K562 (cell line): Measurements from ENCODE around the gene RERE. TPM values are rescaled to one million over a fixed set of nuclear protein-coding genes. Genes with fewer than 3 reads are reported as not detected.

ENCODE experiments used
- ATAC-seq: fragments of 200-7000 bp; cut with Tn5 transposase; 3 replicates; pipeline ENCODE4 v1.9.1; 2020; ENCODE audit warnings: moderate library complexity
- BruUV-seq: library from RNA; stranded (reverse); fragments of 400-500 nt; replicated peaks from 2 replicates; lab custom pipeline; 2021; lab: Mats Ljungman, UMichigan
- CTCF ChIA-PET: fragments of 300-600 bp; formaldehyde crosslinking; extraction: SDS; loops from one replicate; lab custom pipeline; 2021; ENCODE audit warnings: low intra/inter-chr PET ratio; lab: Yijun Ruan, JAX
- POLR2A ChIA-PET: fragments of 300-600, 350-650 bp; sonication (Branson Sonifier 250); formaldehyde crosslinking; extraction: SDS; loops from one replicate; lab custom pipeline; 2021; ENCODE audit warnings: antibody characterized with exemption, inconsistent platforms; lab: Yijun Ruan, JAX
- DNase-seq, 4 experiments: peaks; one replicate each; pipeline versions ENCODE4 v3.0.0 to v3.0.0-alpha.2; 2011 to 2018; ENCODE audit warnings: low spot score in 3 of 4, mixed read lengths in 3 of 4; ENCODE audit errors: extremely low read depth in 1 of 4
- FAIRE-seq: peaks from 2 replicates; lab custom pipeline; 2011; peaks lifted over from hg19 to GRCh38; lab: Jason Lieb, UNC
- H2AFZ ChIP-seq: 2 replicates; pipeline ENCODE4 v1.6.0; 2011; ENCODE audit warnings: low read depth, low read length, control low read depth, inconsistent platforms
- H3K27ac ChIP-seq: fragments of 200-600 bp; 3 replicates; pipeline ENCODE4 v1.8.0; 2011; ENCODE audit warnings: low read depth, mild to moderate bottlenecking, control low read depth, inconsistent platforms, low read length, moderate library complexity, mixed read lengths; ENCODE audit errors: extremely low read depth
- H3K27me3 ChIP-seq, 2 experiments: fragments of 300-600 bp in 1 of 2; 2 replicates in 1 of 2; 3 replicates in 1 of 2; pipeline versions ENCODE4 v1.6.0 to v1.8.0; 2011; ENCODE audit warnings: inconsistent platforms in 2 of 2, low read length in 2 of 2, mild to moderate bottlenecking in 1 of 2, mixed read lengths in 1 of 2, moderate library complexity in 1 of 2; ENCODE audit not compliant: control insufficient read depth in 2 of 2, insufficient read depth in 2 of 2
- H3K36me3 ChIP-seq: fragments of 300-600 bp; 3 replicates; pipeline ENCODE4 v1.8.0; 2011; ENCODE audit warnings: mild to moderate bottlenecking, low read length, inconsistent platforms; ENCODE audit not compliant: control insufficient read depth, insufficient read depth
- H3K4me1 ChIP-seq, 2 experiments: fragments of 200-600 bp in 1 of 2; replicated peaks in 1 of 2; 2 replicates in 1 of 2; 3 replicates in 1 of 2; pipeline versions ENCODE4 v1.5.1 to v1.8.0; 2011; ENCODE audit warnings: inconsistent platforms in 2 of 2, low read length in 2 of 2, mild to moderate bottlenecking in 1 of 2, mixed read lengths in 1 of 2, moderate library complexity in 1 of 2; ENCODE audit not compliant: control insufficient read depth in 2 of 2, insufficient read depth in 2 of 2
- H3K4me2 ChIP-seq: 2 replicates; pipeline ENCODE4 v1.6.1; 2011; ENCODE audit warnings: low read length, control low read depth, inconsistent platforms, mixed read lengths; ENCODE audit not compliant: insufficient read depth
- H3K4me3 ChIP-seq: fragments of 200-600 bp; sonication (generic), shearing (Covaris generic); 2 replicates; pipeline ENCODE4 v1.5.1; 2016; ENCODE audit warnings: control low read depth, inconsistent platforms
- H3K79me2 ChIP-seq: fragments of 200-600 bp; 3 replicates; pipeline ENCODE4 v1.8.0; 2011; ENCODE audit warnings: low read length, inconsistent platforms; ENCODE audit not compliant: control insufficient read depth, insufficient read depth
- H3K9ac ChIP-seq, 2 experiments: 2 replicates each; pipeline versions ENCODE4 v1.6.0 to v1.6.1; 2011; ENCODE audit warnings: low read depth in 2 of 2, low read length in 2 of 2, control low read depth in 1 of 2, inconsistent platforms in 1 of 2, mild to moderate bottlenecking in 1 of 2, mixed read lengths in 1 of 2; ENCODE audit not compliant: insufficient read depth in 1 of 2
- H3K9me1 ChIP-seq: one replicate; pipeline ENCODE4 v1.6.0; 2011; ENCODE audit warnings: inconsistent platforms, mild to moderate bottlenecking, low read length, moderate library complexity; ENCODE audit not compliant: control insufficient read depth, insufficient read depth
- H3K9me3 ChIP-seq: replicated peaks from 2 replicates; pipeline ENCODE4 v1.5.1; 2011; ENCODE audit warnings: low read depth, low read length, inconsistent platforms; ENCODE audit not compliant: control insufficient read depth, insufficient read depth
- H4K20me1 ChIP-seq: replicated peaks from 2 replicates; pipeline ENCODE4 v1.6.1; 2011; ENCODE audit warnings: low read length, inconsistent platforms, mixed read lengths; ENCODE audit not compliant: control insufficient read depth, insufficient read depth
- FOSL1 ChIP-seq: fragments of 200-800 bp; sonication (Bioruptor generic); conservative IDR thresholded peaks from 2 replicates; pipeline ENCODE4 v1.6.1; 2016; ENCODE audit warnings: missing genetic modification characterization, missing compliant biosample characterization
- NR4A1 ChIP-seq, 2 experiments: fragments of 250-450 bp in 1 of 2; fragments of 450-650 bp in 1 of 2; sonication (Bioruptor Pico) in 1 of 2; IDR thresholded peaks; 2 replicates each; pipeline versions ENCODE4 v1.4.0 to v1.6.1; 2016 to 2020; ENCODE audit warnings: mild to moderate bottlenecking in 2 of 2, missing compliant biosample characterization in 1 of 2, missing genetic modification characterization in 1 of 2, moderate library complexity in 1 of 2
- PCBP2 ChIP-seq: fragments of 200-400 bp; formaldehyde crosslinking; IDR thresholded peaks from 2 replicates; pipeline ENCODE4 v1.6.1; 2018; ENCODE audit warnings: low read length, low read depth, mild to moderate bottlenecking, moderate library complexity; ENCODE audit not compliant: poor library complexity, severe bottlenecking
- PHF8 ChIP-seq: fragments of 200-600 bp; sonication (generic); IDR thresholded peaks from 2 replicates; pipeline ENCODE4 v1.6.1; 2012; ENCODE audit warnings: mixed run types, mild to moderate bottlenecking, inconsistent platforms, low read length, moderate library complexity, borderline replicate concordance
- SAFB ChIP-seq: fragments of 200-400 bp; formaldehyde crosslinking; IDR thresholded peaks from 2 replicates; pipeline ENCODE4 v1.6.1; 2017; ENCODE audit warnings: low read depth, low read length, borderline replicate concordance
- TAF1 ChIP-seq: IDR thresholded peaks from 2 replicates; pipeline ENCODE4 v1.6.1; 2011; ENCODE audit warnings: mild to moderate bottlenecking, low read length, moderate library complexity; ENCODE audit not compliant: insufficient read depth, control insufficient read depth, severe bottlenecking; ENCODE audit errors: extremely low read depth
- ZFPM2 ChIP-seq: fragments of 250-450 bp; sonication (Bioruptor Pico); IDR thresholded peaks from 2 replicates; pipeline ENCODE4 v1.5.1; 2022; ENCODE audit warnings: mild to moderate bottlenecking
- ZNF316 ChIP-seq: fragments of 450-650 bp; IDR thresholded peaks from 2 replicates; pipeline ENCODE4 v1.6.1; 2016
- WGBS: fragments of 100-300 bp; shearing (Covaris generic); methylation state at CpG from one replicate; pipeline ENCODE4 v1.1.6; 2016; ENCODE audit warnings: low coverage, mixed read lengths; ENCODE audit not compliant: insufficient coverage; ENCODE audit errors: missing lambda C conversion rate; 5-methylcytosine and 5-hydroxymethylcytosine counted together
- in situ Hi-C: fragments of 300-500 bp; cut with MboI; formaldehyde crosslinking; loops from 4 replicates; pipeline ENCODE4 v1.15.0; 2018; ENCODE audit warnings: inconsistent platforms, mixed read lengths
- intact Hi-C: fragments of 100-400 bp; cut with micrococcal nuclease; formaldehyde crosslinking; loops from 2 replicates; pipeline ENCODE4 v1.14.2; 2022
- polyA plus RNA-seq, 8 experiments: library from polyadenylated mRNA; depleted of rRNA in 4 of 8; stranded (reverse) in 5 of 8; unstranded in 3 of 8; fragments of >200 nt; fragmentation: Nextera tagmentation in 2 of 8; fragmentation: Illumina TruSeq in 1 of 8; extraction: Ambion mirVana in 2 of 8; extraction: Trizol in 1 of 8; gene quantifications; 2 replicates each; pipeline versions ENCODE4 v1.2.1 to v1.2.3, GENCODE V29; 2011 to 2014; ENCODE audit warnings: inconsistent platforms in 1 of 8, missing spikeins in 1 of 8
- total RNA-seq, 7 experiments: library from RNA; depleted of rRNA in 6 of 7; stranded (reverse); fragments of >200 nt in 6 of 7; fragmentation: Illumina TruSeq in 2 of 7; extraction: Trizol in 2 of 7; gene quantifications; 2 replicates each; pipeline versions ENCODE4 v1.2.1 to v1.2.3, GENCODE V29; 2011 to 2021; ENCODE audit warnings: low replicate concordance in 1 of 7

Gene RERE
- total and polyA plus RNA-seq, 9 of the 15 experiments (the other 6 are each of a cell fraction or from before 2014, with no cell fraction given) = 3.0 to 51.5 (median 13.4) TPM

- H4K20me1 ChIP-seq = 0 out of 2 replicates have a peak, but pooled peaks cover 10% of the 10 kb centered on the region
- intact Hi-C loops (loop anchor here (10.0 kb wide), 1 partner anchor 278 kb away; no protein-coding TSS in a partner anchor), in situ Hi-C loops (no loop called here)
- DNase-seq (no peak), ATAC-seq (no peak), FAIRE-seq (no peak)
- POLR2A ChIA-PET = interaction anchor here (1.0 kb wide), 1 partner anchor 12 kb away, joined by 7 read pairs; no protein-coding TSS in a partner anchor
- no peak overlapping the region for H2AFZ ChIP-seq
- no peak overlapping the region for H3K27ac ChIP-seq
- peaks cover 14% of the 10 kb centered on the region for H3K79me2 ChIP-seq
- H3K27me3 ChIP-seq = no peaks in the 10 kb centered on the region
- no TSS peak for BruUV-seq
- H3K4me2 ChIP-seq = no peak overlapping the region
- peaks cover 17 to 20% of the 10 kb centered on the region in 2 experiments for H3K4me1 ChIP-seq
- no peaks in the 10 kb centered on the region for H3K9me1 ChIP-seq
- H3K36me3 ChIP-seq = no peaks in the 10 kb centered on the region; the same call in 2 of the 3 replicates
- no peaks in the 10 kb centered on the region for H3K9me3 ChIP-seq
- no peak for TF ChIP-seq ZNF316
- TF ChIP-seq PHF8 = no peak
- TF ChIP-seq PCBP2 = no peak
- no peak for TF ChIP-seq ZFPM2 (CRISPR knock-in tag)
- no peak for TF ChIP-seq TAF1
- TF ChIP-seq SAFB = no peak
- 0 out of 2 replicates have a peak, but pooled peaks have one; percentile 23 for TF ChIP-seq FOSL1 (tag)
- TF ChIP-seq NR4A1 (CRISPR knock-in tag; IDR thresholded peaks at IDR 0.05) = no peak
- no peak for TF ChIP-seq NR4A1 (tag; IDR thresholded peaks at IDR 0.05)
- CTCF ChIA-PET = no interaction called here
- WGBS = 60% methylated on average over 4 of the region's 4 CpGs
- no peak overlapping the region for H3K4me3 ChIP-seq
- no peak overlapping the region for H3K9ac ChIP-seq
Observed at GRCh38 chr1:8426996-8427395, 390.4 kb downstream of the RERE start.
